HG03045 (cell line): Measurements from ENCODE around the gene NEK1.
"Not testable (repeated sequence)": the region's sequence is repeated elsewhere in the genome, so short reads cannot be mapped to it uniquely, and the experiment has no call there.

ENCODE experiments used
- ATAC-seq: cut with Tn5 transposase; IDR thresholded peaks from one replicate; pipeline ENCODE4 v1.9.1; 2021; ENCODE audit warnings: mild to moderate bottlenecking, moderate library complexity; ENCODE audit not compliant: unreplicated experiment

Gene NEK1

GRCh38 chr4:169428376-169428775 lies 184.0 kb downstream of the NEK1 start:
- no peak for ATAC-seq

GRCh38 chr4:169427727-169428126 lies 184.7 kb downstream of the NEK1 start:
- ATAC-seq: not testable (repeated sequence)

- ATAC-seq: no peak
Measured at GRCh38 chr4:169420291-169420690, 192.1 kb downstream of the NEK1 start.

GRCh38 chr4:169418846-169419245 lies 193.5 kb downstream of the NEK1 start:
- no peak for ATAC-seq

GRCh38 chr4:169417629-169418282 lies 194.6 kb downstream of the NEK1 start:
- ATAC-seq: no peak

GRCh38 chr4:169416997-169417396 lies 195.4 kb downstream of the NEK1 start:
- peak; percentile 55 for ATAC-seq

- no peak for ATAC-seq
Measured at GRCh38 chr4:169416461-169416860, 195.9 kb downstream of the NEK1 start.

GRCh38 chr4:169414913-169415312 lies 197.5 kb downstream of the NEK1 start:
- ATAC-seq: no peak

- ATAC-seq: no peak
Measured at GRCh38 chr4:169412046-169412445, 200.3 kb downstream of the NEK1 start.

GRCh38 chr4:169410839-169411770 lies 201.3 kb downstream of the NEK1 start:
- ATAC-seq: peak; percentile 97

- no peak for ATAC-seq
Measured at GRCh38 chr4:169407217-169407845, 205.1 kb downstream of the NEK1 start.

- no peak for ATAC-seq
Measured at GRCh38 chr4:169404960-169405359, 207.4 kb downstream of the NEK1 start.

GRCh38 chr4:169400832-169401231 lies 211.6 kb downstream of the NEK1 start:
- ATAC-seq: no peak

- no peak for ATAC-seq
Measured at GRCh38 chr4:169399976-169400767, 212.2 kb downstream of the NEK1 start.

- ATAC-seq: no peak
Measured at GRCh38 chr4:169398316-169398715, 214.1 kb downstream of the NEK1 start.

- no peak for ATAC-seq
Measured at GRCh38 chr4:169397762-169398161, 214.6 kb downstream of the NEK1 start.

GRCh38 chr4:169385376-169385775 lies 227.0 kb downstream of the NEK1 start:
- no peak for ATAC-seq

- ATAC-seq: no peak
Measured at GRCh38 chr4:169384779-169385178, 227.6 kb downstream of the NEK1 start.

- ATAC-seq: no peak
Measured at GRCh38 chr4:169383724-169384123, 228.7 kb downstream of the NEK1 start.

GRCh38 chr4:169379688-169380087 lies 232.7 kb downstream of the NEK1 start:
- no peak for ATAC-seq

GRCh38 chr4:169377367-169377766 lies 235.0 kb downstream of the NEK1 start:
- no peak for ATAC-seq
